ENCODE results near the gene FCAMR. TPM values are rescaled to one million over a fixed set of nuclear protein-coding genes. Genes with fewer than 3 reads are reported as not detected.

The FCAMR gene
- total RNA-seq, 4 donors from 2014 or later = 0.39 TPM; not detected in 3

DNA sequence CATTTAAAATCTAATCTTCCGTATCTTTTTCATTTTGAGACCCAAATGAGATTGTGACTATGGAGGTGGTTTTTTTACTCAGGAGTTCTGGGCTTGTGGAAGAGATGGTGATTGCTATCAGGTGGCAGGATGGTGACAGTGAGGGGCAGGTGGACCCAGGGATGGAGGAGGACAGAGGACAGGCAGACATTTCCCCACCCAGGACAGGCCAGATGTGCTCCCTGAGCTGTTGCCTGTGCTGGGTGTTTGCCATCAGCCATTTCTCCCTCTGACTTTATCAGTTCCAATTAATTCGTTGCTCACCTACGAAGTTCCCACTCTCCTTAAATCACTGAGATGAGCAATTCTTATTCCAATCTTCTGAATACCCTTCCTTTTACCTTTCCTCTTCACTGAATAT lies 35.8 kb upstream of the FCAMR start:
- Histone ChIP-seq H3K9me3 (no peaks in the 10 kb centered on the region), H3K4me1 (no peaks in the 10 kb centered on the region), H3K4me3 (no peak overlapping the region), H3K27ac (no peak overlapping the region), H3K27me3 (no peaks in the 10 kb centered on the region), H3K36me3 (no peaks in the 10 kb centered on the region)
- no peak for ATAC-seq
- TF ChIP-seq, protein P1, sequence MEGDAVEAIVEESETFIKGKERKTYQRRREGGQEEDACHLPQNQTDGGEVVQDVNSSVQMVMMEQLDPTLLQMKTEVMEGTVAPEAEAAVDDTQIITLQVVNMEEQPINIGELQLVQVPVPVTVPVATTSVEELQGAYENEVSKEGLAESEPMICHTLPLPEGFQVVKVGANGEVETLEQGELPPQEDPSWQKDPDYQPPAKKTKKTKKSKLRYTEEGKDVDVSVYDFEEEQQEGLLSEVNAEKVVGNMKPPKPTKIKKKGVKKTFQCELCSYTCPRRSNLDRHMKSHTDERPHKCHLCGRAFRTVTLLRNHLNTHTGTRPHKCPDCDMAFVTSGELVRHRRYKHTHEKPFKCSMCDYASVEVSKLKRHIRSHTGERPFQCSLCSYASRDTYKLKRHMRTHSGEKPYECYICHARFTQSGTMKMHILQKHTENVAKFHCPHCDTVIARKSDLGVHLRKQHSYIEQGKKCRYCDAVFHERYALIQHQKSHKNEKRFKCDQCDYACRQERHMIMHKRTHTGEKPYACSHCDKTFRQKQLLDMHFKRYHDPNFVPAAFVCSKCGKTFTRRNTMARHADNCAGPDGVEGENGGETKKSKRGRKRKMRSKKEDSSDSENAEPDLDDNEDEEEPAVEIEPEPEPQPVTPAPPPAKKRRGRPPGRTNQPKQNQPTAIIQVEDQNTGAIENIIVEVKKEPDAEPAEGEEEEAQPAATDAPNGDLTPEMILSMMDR (IDR thresholded peaks at IDR 0.05) = no peak
- no peak for TF ChIP-seq EP300 (IDR thresholded peaks at IDR 0.05)
- TF ChIP-seq POLR2AphosphoS5 (IDR thresholded peaks at IDR 0.05) = no peak
- no peak for TF ChIP-seq POLR2A (IDR thresholded peaks at IDR 0.05)
- 90 to 91% methylated on average over 3 of the region's 3 CpGs for WGBS, 2 donors (ENCODE audit: low coverage in 1 of 2)

DNA sequence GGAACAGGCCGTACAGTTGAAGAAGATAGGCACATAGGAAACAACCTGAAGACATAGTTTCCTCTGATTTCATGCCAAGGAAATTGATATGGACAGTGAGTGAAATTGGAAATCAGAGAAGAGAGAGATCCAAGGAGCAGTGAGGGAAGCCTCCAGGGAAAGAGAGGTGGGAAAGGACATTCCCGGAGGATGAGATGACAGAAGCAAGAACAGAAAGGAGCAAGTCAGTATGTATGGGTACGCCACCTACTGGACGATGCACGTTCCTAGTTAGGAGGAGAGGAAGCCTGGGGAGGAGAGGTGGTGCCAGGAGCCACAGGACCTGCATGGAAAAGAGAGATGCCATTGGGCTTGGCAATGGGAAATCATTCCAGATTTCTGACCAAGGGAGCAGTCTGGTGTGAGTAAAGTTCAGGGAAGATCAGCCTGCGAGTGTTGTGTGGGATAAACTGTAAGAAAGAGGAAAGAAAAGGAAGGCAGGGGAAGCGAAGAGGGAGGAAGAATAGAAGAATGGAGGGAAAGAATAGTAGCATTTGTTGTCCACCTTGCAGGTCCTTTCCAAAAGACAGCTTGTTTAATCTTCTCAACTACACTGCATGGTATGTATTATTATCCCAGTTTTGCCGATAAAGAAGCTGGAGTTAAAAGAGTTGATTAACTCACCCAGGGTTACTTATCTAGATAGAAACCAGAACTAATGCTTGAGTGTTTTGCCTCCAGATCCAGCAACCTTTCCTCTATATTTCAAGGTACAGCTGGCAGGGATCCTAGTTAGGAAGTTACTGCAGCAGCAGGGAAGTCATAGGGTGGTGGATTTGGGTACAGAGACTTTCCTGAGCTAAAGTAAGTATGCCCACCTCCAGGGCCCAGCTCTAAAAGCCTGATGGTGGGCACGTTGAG lies 34.9 kb upstream of the FCAMR start:
- Histone ChIP-seq H3K36me3 (no peaks in the 10 kb centered on the region), H3K9me3 (no peaks in the 10 kb centered on the region), H3K27ac (no peak overlapping the region), H3K4me1 (no peaks in the 10 kb centered on the region), H3K27me3 (no peaks in the 10 kb centered on the region), H3K4me3 (no peak overlapping the region)
- ATAC-seq = no peak
- TF ChIP-seq, protein P1 (IDR thresholded peaks at IDR 0.05) = peak in 3 of 4 experiments; percentile 27 to 51 (median 29)
- TF ChIP-seq EP300 (IDR thresholded peaks at IDR 0.05) = no peak
- 9 to 34% methylated on average over 4 to 8 of the region's 9 CpGs for WGBS, 2 donors (ENCODE audit: low coverage in 1 of 2)

DNA sequence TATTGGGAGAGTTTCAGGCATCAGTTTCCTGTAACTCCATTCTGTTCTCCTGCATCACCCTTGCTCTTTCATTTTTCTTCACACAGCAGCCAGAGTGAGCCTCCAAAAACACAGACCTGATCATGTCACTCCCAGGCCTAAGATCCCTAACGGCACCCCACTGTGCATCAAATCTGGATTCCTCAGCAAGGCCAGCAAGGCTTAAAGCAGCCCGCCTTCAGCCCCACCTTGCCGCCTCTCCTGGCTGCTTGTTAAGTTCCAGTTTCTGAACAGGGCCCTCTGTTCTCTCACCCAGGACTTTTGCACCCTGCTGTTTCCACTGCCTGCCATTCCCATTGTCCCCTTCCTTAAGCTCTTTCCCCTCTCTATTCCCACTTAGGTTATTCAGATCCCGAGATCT lies 33.0 kb upstream of the FCAMR start:
- Histone ChIP-seq H3K27me3 (no peaks in the 10 kb centered on the region), H3K9me3 (no peaks in the 10 kb centered on the region), H3K4me1 (no peaks in the 10 kb centered on the region), H3K4me3 (no peak overlapping the region), H3K27ac (no peak overlapping the region), H3K36me3 (no peaks in the 10 kb centered on the region)
- WGBS, 2 donors (ENCODE audit: low coverage in 1 of 2) = 65% methylated on average over 2 of the region's 4 CpGs; no CpG with 5 or more reads in 1 of the 2 donors
- ATAC-seq = no peak
- TF ChIP-seq EP300 (IDR thresholded peaks at IDR 0.05) (no peak), POLR2A (IDR thresholded peaks at IDR 0.05) (no peak), POLR2AphosphoS5 (IDR thresholded peaks at IDR 0.05) (no peak)
- TF ChIP-seq, protein P1 (IDR thresholded peaks at IDR 0.05) = no peak

DNA sequence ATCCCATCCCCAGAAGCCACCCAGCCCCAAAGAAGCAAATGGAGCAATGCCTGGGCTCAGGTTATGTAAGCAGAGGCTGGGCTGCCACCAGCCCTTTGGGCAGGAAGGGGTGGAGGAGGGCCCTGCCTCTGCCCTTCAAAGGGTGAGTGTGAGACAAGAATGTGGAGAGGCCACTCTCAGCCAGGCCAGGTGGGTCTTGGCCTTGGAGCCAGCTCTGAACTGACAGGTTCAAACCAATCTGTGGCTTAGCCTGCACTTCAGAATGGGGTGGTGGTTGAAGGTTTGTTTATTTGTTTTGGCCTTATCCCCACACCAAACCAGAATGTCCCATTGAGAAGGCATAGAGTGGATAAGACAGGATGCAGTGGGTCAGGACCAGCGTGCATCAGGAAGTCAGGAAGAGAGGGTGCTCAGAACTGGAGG lies 32.5 kb upstream of the FCAMR start:
- H3K27me3 ChIP-seq = no peaks in the 10 kb centered on the region
- TF ChIP-seq POLR2A (IDR thresholded peaks at IDR 0.05) = no peak
- no peak for TF ChIP-seq POLR2AphosphoS5 (IDR thresholded peaks at IDR 0.05)
- no peak for ATAC-seq
- H3K9me3 ChIP-seq = no peaks in the 10 kb centered on the region
- H3K4me3 ChIP-seq = no peak overlapping the region
- H3K27ac ChIP-seq = no peak overlapping the region
- no peaks in the 10 kb centered on the region for H3K36me3 ChIP-seq
- WGBS, 2 donors (ENCODE audit: low coverage in 1 of 2) = 57% methylated on average over 1 of the region's 1 CpG; no CpG with 5 or more reads in 1 of the 2 donors
- H3K4me1 ChIP-seq = no peaks in the 10 kb centered on the region

DNA sequence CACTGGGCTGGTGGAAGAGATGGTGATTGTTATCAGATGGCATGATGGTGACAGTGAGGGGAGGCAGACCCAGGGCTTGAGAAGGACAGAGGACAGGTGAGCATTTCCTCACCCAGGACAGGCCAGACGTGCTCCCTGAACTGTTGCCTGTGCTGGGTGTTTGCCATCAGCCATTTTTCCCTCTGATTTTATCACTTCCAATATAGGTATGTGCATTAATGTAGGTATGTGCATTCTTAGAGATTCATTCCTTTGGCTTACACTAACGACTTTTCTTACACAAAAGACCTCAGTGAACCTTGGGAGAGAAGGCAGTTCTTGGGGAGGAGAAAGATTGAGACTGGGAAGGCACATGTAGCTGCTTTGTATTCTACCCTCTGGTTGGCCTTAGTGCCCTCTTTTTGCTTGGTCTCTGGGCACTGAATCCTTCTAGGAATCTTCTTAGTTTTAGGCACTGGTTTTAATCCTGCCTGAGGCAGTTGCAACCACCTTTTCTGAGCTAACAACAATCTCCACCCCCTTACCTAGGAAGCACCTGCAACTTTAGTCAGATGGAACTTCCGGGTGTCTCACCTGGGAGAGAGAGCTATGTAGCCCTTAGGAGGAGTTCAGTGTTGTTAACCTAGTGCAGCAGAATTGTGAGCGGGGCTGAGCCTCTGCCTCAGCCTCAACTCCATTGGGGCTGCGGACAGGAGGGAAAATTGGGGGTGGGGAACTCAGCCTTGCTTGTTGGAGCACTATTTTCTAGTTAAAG lies 31.4 kb upstream of the FCAMR start:
- H3K9me3 ChIP-seq = no peaks in the 10 kb centered on the region
- no peak for ATAC-seq
- no peaks in the 10 kb centered on the region for H3K27me3 ChIP-seq
- H3K27ac ChIP-seq = no peak overlapping the region
- H3K36me3 ChIP-seq = no peaks in the 10 kb centered on the region
- TF ChIP-seq, protein P1 (IDR thresholded peaks at IDR 0.05) = no peak
- TF ChIP-seq POLR2AphosphoS5 (IDR thresholded peaks at IDR 0.05) (no peak), POLR2A (IDR thresholded peaks at IDR 0.05) (no peak), EP300 (IDR thresholded peaks at IDR 0.05) (no peak)
- H3K4me3 ChIP-seq = no peak overlapping the region
- whole genome bisulfite sequencing, 2 donors (ENCODE audit: low coverage in 1 of 2) = 67 to 77% methylated on average over 1 to 4 of the region's 5 CpGs
- no peaks in the 10 kb centered on the region for H3K4me1 ChIP-seq
